H1 (cell line): ENCODE data around the gene LOC101059915.

Source experiments
- CTCF ChIA-PET: fragments of 300-600 bp; sonication (Branson Sonifier 250); formaldehyde crosslinking; loops from one replicate; lab custom pipeline; 2021; ENCODE audit not compliant: partially characterized antibody; lab: Charles Lee
- POLR2A ChIA-PET: fragments of 300-600 bp; sonication (Branson Sonifier 250); formaldehyde crosslinking; loops from one replicate; lab custom pipeline; 2021; ENCODE audit warnings: inconsistent platforms; ENCODE audit not compliant: partially characterized antibody; lab: Charles Lee
- DNase-seq, 2 experiments: peaks; one replicate each; pipeline versions ENCODE4 v3.0.0 to v3.0.0-alpha.2; 2010 to 2022; ENCODE audit warnings: low spot score in 2 of 2, low read depth in 1 of 2, mixed read lengths in 1 of 2
- FAIRE-seq: peaks from 2 replicates; lab custom pipeline; 2011; peaks lifted over from hg19 to GRCh38; lab: Jason Lieb, UNC
- H2AFZ ChIP-seq: 2 replicates; pipeline ENCODE4 v1.8.1; 2012; ENCODE audit warnings: low read length, inconsistent platforms
- H2AK5ac ChIP-seq: 2 replicates; pipeline ENCODE4 v1.6.1; 2013; ENCODE audit warnings: low read depth, low read length
- H2BK120ac ChIP-seq: replicated peaks from 2 replicates; pipeline ENCODE3; 2013; ENCODE audit warnings: low read depth, low read length, inconsistent platforms
- H2BK12ac ChIP-seq: 2 replicates; pipeline ENCODE4 v1.6.1; 2013; ENCODE audit warnings: low read depth, low read length
- H2BK15ac ChIP-seq: 2 replicates; pipeline ENCODE4 v1.6.1; 2013; ENCODE audit warnings: low read length
- H2BK20ac ChIP-seq: 2 replicates; pipeline ENCODE4 v1.6.1; 2013; ENCODE audit warnings: low read length
- H2BK5ac ChIP-seq: 2 replicates; pipeline ENCODE4 v1.6.1; 2013; ENCODE audit warnings: low read depth, low read length
- H3K14ac ChIP-seq: 2 replicates; pipeline ENCODE4 v1.6.1; 2013; ENCODE audit warnings: inconsistent platforms; ENCODE audit not compliant: insufficient read length
- H3K18ac ChIP-seq: 2 replicates; pipeline ENCODE4 v1.6.1; 2013; ENCODE audit warnings: low read length; ENCODE audit errors: extremely low read depth
- H3K23ac ChIP-seq: 2 replicates; pipeline ENCODE4 v1.6.1; 2013; ENCODE audit warnings: inconsistent platforms; ENCODE audit not compliant: insufficient read length
- H3K23me2 ChIP-seq: 2 replicates; pipeline ENCODE4 v1.6.1; 2013; ENCODE audit warnings: low read depth, low read length
- H3K27ac ChIP-seq: 2 replicates; pipeline ENCODE4 v1.6.1; 2011; ENCODE audit warnings: low read depth, low read length, inconsistent platforms
- H3K27me3 ChIP-seq, 4 experiments: replicated peaks in 1 of 4; 1 replicate in 1 of 4; 2 replicates in 3 of 4; pipeline versions ENCODE4 v1.6.1 to v1.8.1; 2011 to 2013; ENCODE audit warnings: low read length in 3 of 4, mild to moderate bottlenecking in 3 of 4, inconsistent platforms in 2 of 4, mixed read lengths in 2 of 4, moderate library complexity in 1 of 4; ENCODE audit not compliant: control insufficient read depth in 3 of 4, insufficient read depth in 3 of 4; ENCODE audit errors: extremely low read depth in 1 of 4
- H3K36me3 ChIP-seq, 4 experiments: 2 replicates each; pipeline versions ENCODE4 v1.6.1 to v1.8.1; 2011 to 2013; ENCODE audit warnings: mild to moderate bottlenecking in 4 of 4, low read length in 3 of 4, moderate library complexity in 2 of 4, control low read depth in 1 of 4, inconsistent platforms in 1 of 4; ENCODE audit not compliant: insufficient read depth in 4 of 4, control insufficient read depth in 2 of 4
- H3K4ac ChIP-seq: replicated peaks from 2 replicates; pipeline ENCODE3; 2013; ENCODE audit warnings: low read length, low read depth, mixed read lengths, inconsistent platforms; ENCODE audit not compliant: insufficient read length
- H3K4me1 ChIP-seq, 4 experiments: replicated peaks in 1 of 4; 1 replicate in 1 of 4; 2 replicates in 3 of 4; pipeline versions ENCODE4 v1.6.1 to v1.8.1; 2011 to 2013; ENCODE audit warnings: low read length in 3 of 4, inconsistent platforms in 2 of 4, mixed read lengths in 1 of 4; ENCODE audit not compliant: insufficient read depth in 4 of 4, control insufficient read depth in 3 of 4
- H3K4me2 ChIP-seq, 2 experiments: 2 replicates each; pipeline versions ENCODE4 v1.6.1 to v1.8.1; 2011 to 2013; ENCODE audit warnings: low read depth in 2 of 2, low read length in 2 of 2, control low read depth in 1 of 2, inconsistent platforms in 1 of 2, mild to moderate bottlenecking in 1 of 2; ENCODE audit not compliant: insufficient read depth in 1 of 2
- H3K4me3 ChIP-seq, 4 experiments: fragments of 200-600, 300-600 bp in 1 of 4; sonication (generic), shearing (Covaris generic), sonication (Bioruptor Twin) in 1 of 4; 2 replicates each; pipeline versions ENCODE4 v1.5.1 to v1.8.1; 2011 to 2016; ENCODE audit warnings: low read length in 4 of 4, low read depth in 3 of 4, control low read depth in 2 of 4, inconsistent platforms in 2 of 4, mild to moderate bottlenecking in 2 of 4, mixed read lengths in 1 of 4, moderate library complexity in 1 of 4; ENCODE audit not compliant: insufficient read depth in 2 of 4; ENCODE audit errors: extremely low read depth in 1 of 4
- H3K56ac ChIP-seq: replicated peaks from 2 replicates; pipeline ENCODE3; 2013; ENCODE audit warnings: low read depth, mild to moderate bottlenecking, mixed read lengths, low read length, inconsistent platforms; ENCODE audit not compliant: insufficient read length
- H3K79me1 ChIP-seq: 2 replicates; pipeline ENCODE4 v1.6.1; 2013; ENCODE audit warnings: low read depth, low read length, control low read depth
- H3K79me2 ChIP-seq, 2 experiments: 2 replicates each; pipeline versions ENCODE4 v1.6.1 to v1.8.1; 2012 to 2013; ENCODE audit warnings: low read length in 2 of 2, mild to moderate bottlenecking in 2 of 2, inconsistent platforms in 1 of 2; ENCODE audit not compliant: insufficient read depth in 2 of 2, control insufficient read depth in 1 of 2
- H3K9ac ChIP-seq, 4 experiments: replicated peaks in 1 of 4; 1 replicate in 1 of 4; 2 replicates in 3 of 4; pipeline versions ENCODE4 v1.6.1 to v1.8.1; 2011 to 2013; ENCODE audit warnings: low read depth in 3 of 4, low read length in 3 of 4, control low read depth in 2 of 4, mild to moderate bottlenecking in 2 of 4, moderate library complexity in 2 of 4, inconsistent platforms in 1 of 4; ENCODE audit errors: extremely low read depth in 1 of 4
- H3K9me3 ChIP-seq, 2 experiments: 2 replicates each; pipeline versions ENCODE4 v1.6.1 to v1.8.1; 2012 to 2013; ENCODE audit warnings: mild to moderate bottlenecking in 2 of 2, moderate library complexity in 2 of 2, control low read depth in 1 of 2, inconsistent platforms in 1 of 2, low read depth in 1 of 2, low read length in 1 of 2, mixed read lengths in 1 of 2; ENCODE audit not compliant: insufficient read depth in 2 of 2
- H4K20me1 ChIP-seq, 2 experiments: replicated peaks in 1 of 2; 2 replicates each; pipeline versions ENCODE3 to v1.8.1; 2011 to 2013; ENCODE audit warnings: inconsistent platforms in 2 of 2, low read length in 2 of 2, mild to moderate bottlenecking in 1 of 2; ENCODE audit not compliant: insufficient read depth in 2 of 2, control insufficient read depth in 1 of 2
- H4K5ac ChIP-seq: 2 replicates; pipeline ENCODE4 v1.6.1; 2013; ENCODE audit warnings: low read length, low read depth, mixed read lengths, inconsistent platforms; ENCODE audit not compliant: insufficient read length
- H4K8ac ChIP-seq: 2 replicates; pipeline ENCODE4 v1.8.0; 2013; ENCODE audit warnings: mild to moderate bottlenecking, moderate library complexity, low read length, inconsistent platforms; ENCODE audit not compliant: insufficient read depth; ENCODE audit errors: extremely low read depth
- H4K91ac ChIP-seq: replicated peaks from 2 replicates; pipeline ENCODE3; 2013; ENCODE audit warnings: low read length, mixed read lengths, inconsistent platforms; ENCODE audit not compliant: insufficient read length
- CHD7 ChIP-seq: fragments of 300-600 bp; sonication (generic); IDR thresholded peaks from 2 replicates; pipeline ENCODE4 v1.7.1; 2012; ENCODE audit warnings: low read length, moderate library complexity, mild to moderate bottlenecking, inconsistent platforms; ENCODE audit not compliant: insufficient replicate concordance
- WGBS, 2 experiments: shearing (Covaris generic) in 1 of 2; methylation state at CpG; one replicate each; pipeline versions ENCODE4 v1.1.6 to v1.1.7; 2013 to 2015; ENCODE audit warnings: low lambda C conversion rate in 2 of 2, mixed read lengths in 2 of 2, inconsistent platforms in 1 of 2, low coverage in 1 of 2, missing lambda C conversion rate in 1 of 2; ENCODE audit not compliant: insufficient replicate concordance in 2 of 2, insufficient coverage in 1 of 2, insufficient read length in 1 of 2; ENCODE audit errors: extremely low coverage in 1 of 2, missing lambda C conversion rate in 1 of 2; 5-methylcytosine and 5-hydroxymethylcytosine counted together

LOC101059915 gene

DNA sequence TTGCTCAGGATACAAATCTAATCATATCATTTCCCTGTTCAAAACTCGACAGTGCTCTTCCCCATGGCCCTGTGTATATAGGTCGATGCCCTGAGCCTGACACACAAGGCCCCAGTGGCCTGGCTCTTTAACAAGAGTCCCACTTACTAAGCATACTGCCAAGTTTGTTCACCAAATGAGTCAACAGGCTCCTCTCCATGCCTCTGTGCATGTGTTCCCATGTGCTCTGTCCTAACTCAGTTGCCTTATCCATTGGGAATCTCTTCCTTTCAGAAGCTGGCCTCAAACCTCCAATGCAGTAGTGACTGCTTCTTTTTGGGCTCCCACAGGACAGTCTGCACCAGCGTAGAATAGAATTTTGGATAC, 30.1 kb upstream of the LOC101059915 start:
- H3K79me1 ChIP-seq: no peaks in the 10 kb centered on the region
- H3K36me3 ChIP-seq: no peaks in the 10 kb centered on the region
- H2BK5ac ChIP-seq: no peak overlapping the region
- ChIA-PET POLR2A (no interaction called here), CTCF (no interaction called here)
- no peak overlapping the region for H3K56ac ChIP-seq
- H3K4me1 ChIP-seq: no peaks in the 10 kb centered on the region
- H4K5ac ChIP-seq: no peak overlapping the region
- H3K9ac ChIP-seq: no peak overlapping the region
- no peak overlapping the region; the same call in 1 of the 2 replicates for H3K27ac ChIP-seq
- no peaks in the 10 kb centered on the region for H3K27me3 ChIP-seq
- H2AK5ac ChIP-seq: no peak overlapping the region
- FAIRE-seq (no peak), DNase-seq (no peak)
- H3K18ac ChIP-seq: no peak overlapping the region
- no peak overlapping the region for H3K4me3 ChIP-seq
- H4K91ac ChIP-seq: no peak overlapping the region
- H2BK120ac ChIP-seq: no peak overlapping the region
- WGBS, 2 experiments: 90% methylated on average over 3 of the region's 3 CpGs; no CpG with 5 or more reads in 1 of the 2 experiments
- H4K20me1 ChIP-seq: no peaks in the 10 kb centered on the region
- H3K9me3 ChIP-seq: no peaks in the 10 kb centered on the region
- H3K79me2 ChIP-seq: no peaks in the 10 kb centered on the region
- H3K4ac ChIP-seq: no peak overlapping the region
- no peak overlapping the region for H3K23ac ChIP-seq
- no peak overlapping the region for H2BK15ac ChIP-seq
- H2AFZ ChIP-seq: no peak overlapping the region
- H4K8ac ChIP-seq: no peak overlapping the region
- H3K23me2 ChIP-seq: no peaks in the 10 kb centered on the region
- no peak overlapping the region for H2BK20ac ChIP-seq
- no peak overlapping the region for H3K14ac ChIP-seq
- no peak overlapping the region for H2BK12ac ChIP-seq
- no peak overlapping the region for H3K4me2 ChIP-seq
- no peak for TF ChIP-seq CHD7
